Measurements from ENCODE around the gene CUBN.

DNA sequence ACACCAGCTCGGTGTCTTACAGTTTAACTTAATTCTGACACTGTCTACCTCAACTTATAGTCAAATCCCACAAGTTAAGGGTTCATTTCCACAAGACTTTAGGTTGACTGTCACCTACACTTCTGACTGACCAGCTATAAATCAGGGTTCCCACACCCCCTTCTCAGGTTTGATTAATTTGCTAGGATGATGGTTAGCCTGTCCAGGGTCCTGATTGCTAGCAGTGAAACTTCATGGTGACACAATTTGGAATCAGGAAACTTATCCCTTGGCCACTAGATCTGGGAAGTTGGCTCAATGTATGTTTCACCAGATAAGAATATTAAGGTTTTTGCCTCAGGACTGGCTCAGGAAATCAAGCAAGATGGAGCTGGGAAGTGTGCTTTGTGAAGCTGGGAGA lies 309.6 kb downstream of the CUBN start:
- TF ChIP-seq, protein P1, sequence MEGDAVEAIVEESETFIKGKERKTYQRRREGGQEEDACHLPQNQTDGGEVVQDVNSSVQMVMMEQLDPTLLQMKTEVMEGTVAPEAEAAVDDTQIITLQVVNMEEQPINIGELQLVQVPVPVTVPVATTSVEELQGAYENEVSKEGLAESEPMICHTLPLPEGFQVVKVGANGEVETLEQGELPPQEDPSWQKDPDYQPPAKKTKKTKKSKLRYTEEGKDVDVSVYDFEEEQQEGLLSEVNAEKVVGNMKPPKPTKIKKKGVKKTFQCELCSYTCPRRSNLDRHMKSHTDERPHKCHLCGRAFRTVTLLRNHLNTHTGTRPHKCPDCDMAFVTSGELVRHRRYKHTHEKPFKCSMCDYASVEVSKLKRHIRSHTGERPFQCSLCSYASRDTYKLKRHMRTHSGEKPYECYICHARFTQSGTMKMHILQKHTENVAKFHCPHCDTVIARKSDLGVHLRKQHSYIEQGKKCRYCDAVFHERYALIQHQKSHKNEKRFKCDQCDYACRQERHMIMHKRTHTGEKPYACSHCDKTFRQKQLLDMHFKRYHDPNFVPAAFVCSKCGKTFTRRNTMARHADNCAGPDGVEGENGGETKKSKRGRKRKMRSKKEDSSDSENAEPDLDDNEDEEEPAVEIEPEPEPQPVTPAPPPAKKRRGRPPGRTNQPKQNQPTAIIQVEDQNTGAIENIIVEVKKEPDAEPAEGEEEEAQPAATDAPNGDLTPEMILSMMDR (IDR thresholded peaks at IDR 0.05): no peak
- TF ChIP-seq POLR2A (IDR thresholded peaks at IDR 0.05): no peak
- no peak for TF ChIP-seq POLR2AphosphoS5 (IDR thresholded peaks at IDR 0.05)
- no peak for TF ChIP-seq EP300 (IDR thresholded peaks at IDR 0.05; ENCODE audit: low read depth)

Measured in transverse colon (tissue), 4 donors.